ENCODE results near the gene TMEM158.
A peak's percentile ranks its signal among the peaks of the same experiment; 100 is the strongest.

The TMEM158 gene

GRCh38 chr3:45226206-45226915 lies at the start of gene TMEM158:
Gene TMEM158, minus strand, starts transcription at chr3:45226287. Its CDS starts 260 bp downstream, at chr3:45226027.
- DNase-seq (ENCODE audit: low read depth in 4 of 4, low spot score in 1 of 4) = peak; percentile 34 to 80 (median 66)

- no peak for DNase-seq (ENCODE audit: low read depth in 4 of 4, low spot score in 1 of 4)
Measured at GRCh38 chr3:45275006-45275704, 49.1 kb upstream of the TMEM158 start.

GRCh38 chr3:45273681-45274515 lies 47.8 kb upstream of the TMEM158 start:
- no peak for DNase-seq (ENCODE audit: low read depth in 4 of 4, low spot score in 1 of 4)

GRCh38 chr3:45272828-45273470 lies 46.9 kb upstream of the TMEM158 start:
- DNase-seq (ENCODE audit: low read depth in 4 of 4, low spot score in 1 of 4) = no peak

DNA sequence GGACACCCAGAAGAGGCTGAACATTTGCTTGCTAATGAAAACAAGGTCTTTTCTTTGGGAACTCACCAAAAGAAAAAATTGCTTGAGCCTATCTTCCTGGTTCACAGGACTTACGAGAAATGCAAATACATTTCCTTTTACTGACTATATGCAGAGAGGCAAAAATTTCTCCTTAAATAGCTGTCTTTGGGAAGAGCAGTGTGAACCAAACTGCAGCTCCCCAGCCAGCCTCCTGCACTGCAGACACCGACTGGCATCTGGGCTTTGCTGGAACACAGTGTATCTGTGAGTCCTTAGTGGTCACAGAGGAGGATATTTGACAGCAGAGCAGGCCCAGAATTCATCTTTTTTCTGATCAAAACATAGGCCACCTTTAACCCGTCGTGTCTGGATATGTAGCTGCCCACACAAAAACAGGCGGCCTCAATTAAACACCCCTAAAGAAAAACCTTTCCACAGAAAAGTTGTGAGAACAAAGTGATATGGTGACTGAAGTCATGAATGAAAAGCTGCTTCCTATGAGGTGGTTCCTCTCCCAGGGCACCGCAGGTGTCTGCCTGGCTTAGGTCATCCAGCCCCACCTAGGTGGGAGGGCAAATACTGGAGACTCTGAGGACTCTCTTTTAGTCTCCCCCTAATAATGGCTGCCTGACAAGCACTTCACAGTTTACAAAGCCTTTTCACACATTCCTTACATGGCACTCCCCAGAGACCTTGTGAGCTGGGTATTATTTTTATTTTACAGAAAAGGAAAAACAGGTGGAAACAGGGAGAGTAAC lies 46.1 kb upstream of the TMEM158 start:
- DNase-seq (ENCODE audit: low read depth in 4 of 4, low spot score in 1 of 4) = no peak

- no peak for DNase-seq (ENCODE audit: low read depth in 4 of 4, low spot score in 1 of 4)
Measured at GRCh38 chr3:45269952-45270351, 43.9 kb upstream of the TMEM158 start.

DNA sequence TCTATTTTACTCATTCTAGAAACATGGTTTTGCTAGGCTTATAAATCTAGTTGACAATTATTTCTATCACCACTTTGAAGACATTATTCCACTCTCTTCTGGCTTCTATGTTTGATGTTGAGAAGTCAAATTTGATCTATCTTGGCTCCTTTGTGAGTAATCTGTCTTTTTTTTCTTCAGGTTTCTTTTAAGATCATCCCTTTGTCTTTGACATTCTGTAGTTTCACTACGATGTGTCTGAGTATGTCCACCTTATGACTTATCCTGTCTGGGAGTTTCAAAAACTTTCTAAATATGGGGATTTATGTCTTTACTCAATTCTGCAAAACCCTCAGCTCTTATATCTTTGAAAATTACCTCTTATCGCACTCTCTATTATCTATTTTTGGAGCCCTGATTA lies 41.0 kb upstream of the TMEM158 start:
- DNase-seq (ENCODE audit: low read depth in 4 of 4, low spot score in 1 of 4) = no peak

DNA sequence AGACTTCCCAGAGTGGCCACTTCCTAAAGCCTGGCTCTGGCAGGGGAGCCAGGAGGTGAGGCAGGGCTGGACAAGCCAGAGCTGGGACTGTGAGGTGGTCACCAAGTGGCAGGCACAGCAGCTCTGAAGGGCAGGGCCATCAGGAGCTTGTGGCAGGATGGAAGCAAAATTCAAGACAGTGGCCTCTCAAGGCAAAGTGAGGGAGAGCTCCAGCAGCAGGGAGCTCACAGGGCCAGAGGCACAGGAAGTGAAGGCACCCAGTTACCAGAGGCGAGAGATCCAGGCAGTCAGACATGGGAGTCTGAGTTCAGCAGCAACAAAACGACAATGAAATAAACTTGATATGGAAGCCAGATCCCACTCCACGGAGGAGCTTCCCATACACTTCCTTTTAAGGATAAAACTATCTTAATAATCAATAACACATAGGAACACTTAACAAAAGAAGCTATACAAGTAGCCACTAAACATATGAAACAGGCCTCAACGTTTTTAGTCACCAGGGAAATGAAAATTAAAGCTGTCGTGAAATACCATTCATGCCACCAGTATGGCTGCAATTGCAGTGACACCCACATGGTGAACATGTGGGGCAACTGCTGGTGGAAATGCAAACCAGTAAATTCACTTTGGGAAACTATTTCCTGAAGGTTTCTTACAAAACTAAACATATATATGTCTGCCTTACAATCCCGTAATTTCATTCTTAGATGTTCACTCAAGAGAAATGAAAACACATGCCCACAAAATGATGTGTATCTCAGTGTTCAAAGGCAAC lies 35.4 kb upstream of the TMEM158 start:
- no peak for DNase-seq (ENCODE audit: low read depth in 4 of 4, low spot score in 1 of 4)

DNA sequence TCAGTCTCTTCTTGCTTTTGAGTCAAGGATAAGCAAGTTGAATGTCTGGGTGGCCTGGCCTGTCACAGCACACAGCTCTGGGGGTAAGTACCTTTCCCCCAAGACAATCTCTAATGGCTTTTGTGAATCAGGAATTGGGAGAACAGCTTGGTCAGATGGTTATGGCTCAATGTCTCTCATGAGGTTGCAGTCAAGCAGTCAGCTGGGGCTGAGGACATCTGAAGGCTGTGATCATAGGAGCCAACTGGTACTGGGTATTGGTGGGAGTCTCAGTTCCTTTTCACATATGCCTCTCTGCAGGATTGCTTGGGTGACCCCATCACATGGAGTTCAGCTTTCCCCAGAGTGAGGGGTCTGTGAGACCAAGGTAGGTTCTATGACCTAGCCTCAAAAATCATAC lies 33.0 kb upstream of the TMEM158 start:
- no peak for DNase-seq (ENCODE audit: low read depth in 4 of 4, low spot score in 1 of 4)

GRCh38 chr3:45258317-45258716 lies 32.2 kb upstream of the TMEM158 start:
- DNase-seq (ENCODE audit: low read depth in 4 of 4, low spot score in 1 of 4) = no peak

GRCh38 chr3:45253316-45253715 lies 27.2 kb upstream of the TMEM158 start:
- DNase-seq (ENCODE audit: low read depth in 4 of 4, low spot score in 1 of 4) = no peak

- no peak for DNase-seq (ENCODE audit: low read depth in 4 of 4, low spot score in 1 of 4)
Measured at GRCh38 chr3:45252826-45253225, 26.7 kb upstream of the TMEM158 start.

- no peak for DNase-seq (ENCODE audit: low read depth in 4 of 4, low spot score in 1 of 4)
Measured at GRCh38 chr3:45249391-45249790, 23.3 kb upstream of the TMEM158 start.

GRCh38 chr3:45246241-45246640 lies 20.2 kb upstream of the TMEM158 start:
- no peak for DNase-seq (ENCODE audit: low read depth in 4 of 4, low spot score in 1 of 4)

- no peak for DNase-seq (ENCODE audit: low read depth in 4 of 4, low spot score in 1 of 4)
Measured at GRCh38 chr3:45244356-45244755, 18.3 kb upstream of the TMEM158 start.

DNA sequence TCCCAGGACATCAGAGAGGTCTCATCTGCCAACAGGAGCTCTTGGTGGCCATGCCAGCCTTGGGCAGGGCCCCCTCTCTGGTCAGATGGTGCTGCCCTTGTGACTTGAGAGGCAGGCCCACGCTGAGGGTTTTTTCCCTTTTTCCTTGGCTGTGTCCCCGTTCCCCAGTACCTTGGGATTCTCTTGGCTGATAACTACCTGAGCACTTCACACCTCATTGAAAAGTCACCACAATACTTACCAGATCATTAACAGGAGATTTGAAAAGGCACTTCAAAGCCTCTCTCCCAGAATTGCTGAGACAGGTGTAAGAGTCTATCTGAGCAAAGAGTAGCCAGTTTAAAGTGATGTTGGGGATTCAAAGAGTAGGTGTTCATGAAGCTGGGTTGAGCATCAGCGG lies 15.1 kb upstream of the TMEM158 start:
- DNase-seq (ENCODE audit: low read depth in 4 of 4, low spot score in 1 of 4) = no peak

GRCh38 chr3:45240292-45240691 lies 14.2 kb upstream of the TMEM158 start:
- DNase-seq (ENCODE audit: low read depth in 4 of 4, low spot score in 1 of 4) = no peak

DNA sequence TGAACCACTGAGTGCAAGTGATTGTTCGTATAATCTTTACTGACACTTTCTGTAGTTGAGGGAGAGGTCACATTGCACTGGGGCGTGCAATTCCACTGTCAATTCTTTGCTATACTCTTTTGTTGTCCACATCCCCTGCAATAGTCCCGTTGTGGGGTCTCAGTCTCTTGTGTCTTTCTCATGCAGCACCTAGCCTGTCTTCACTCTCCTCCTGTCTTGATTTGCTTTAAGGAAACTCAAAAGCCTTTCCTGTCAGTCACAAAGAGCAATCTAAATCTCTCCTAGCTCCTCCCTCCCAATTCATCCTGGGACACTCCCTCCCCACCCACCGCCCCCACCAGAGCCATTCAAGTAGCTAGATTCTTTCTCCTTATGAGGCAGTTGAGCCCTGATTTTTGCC lies 13.2 kb upstream of the TMEM158 start:
- DNase-seq (ENCODE audit: low read depth in 4 of 4, low spot score in 1 of 4) = no peak

DNA sequence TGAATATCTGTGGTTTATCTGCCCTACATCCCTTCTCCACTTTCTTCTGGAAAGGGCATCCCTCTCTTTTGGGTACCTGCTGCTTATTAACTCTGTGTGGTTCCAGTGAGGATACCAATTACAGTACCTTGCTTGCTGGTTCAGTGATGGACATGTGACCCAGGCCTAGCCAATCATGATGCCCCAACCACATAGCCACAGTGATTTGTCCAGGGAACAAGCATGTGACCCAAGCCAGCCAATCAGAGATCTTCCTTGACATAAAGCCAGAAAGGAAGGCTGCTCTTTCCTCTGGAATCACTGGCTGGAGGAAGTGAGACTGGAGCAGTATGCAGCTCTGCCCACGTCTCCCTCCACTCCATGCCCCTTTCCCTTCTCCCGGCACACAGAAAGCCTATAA lies 10.9 kb upstream of the TMEM158 start:
- no peak for DNase-seq (ENCODE audit: low read depth in 4 of 4, low spot score in 1 of 4)

DNA sequence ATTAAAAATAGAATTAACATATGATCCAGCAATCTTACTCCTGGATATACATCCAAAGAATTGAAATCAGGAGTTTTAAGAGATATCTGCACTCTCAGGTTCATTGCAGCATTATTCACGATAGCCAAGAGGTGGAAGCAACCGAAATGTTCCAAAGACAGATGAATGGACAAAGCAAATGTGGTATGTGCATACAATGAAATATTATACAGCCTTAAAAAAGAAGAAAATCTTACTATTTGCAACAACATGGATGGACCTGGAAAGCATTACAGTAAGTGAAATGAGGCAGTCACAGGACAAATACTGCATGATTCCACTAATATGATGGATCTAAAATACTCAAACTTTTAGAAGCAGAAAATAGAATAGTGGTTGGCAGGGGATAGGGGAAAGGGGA lies 9.3 kb upstream of the TMEM158 start:
- DNase-seq (ENCODE audit: low read depth in 4 of 4, low spot score in 1 of 4) = no peak

Data from stimulated activated CD4-positive, alpha-beta T cell treated with anti-CD3 and anti-CD28 coated beads, Interleukin-1b, Interleukin-23, amount 100 ng/mL, for 24 hours (primary cell).